SK-N-SH treated with all-trans-retinoic acid at 6 μM for 48 hours (cell line): Measurements from ENCODE around the gene SMARCAL1.

ENCODE experiments used
- BACH2 ChIP-seq: fragments of 250-450 bp; sonication (Bioruptor Pico); IDR thresholded peaks from 2 replicates; pipeline ENCODE4 v1.9.0; 2021; ENCODE audit warnings: mild to moderate bottlenecking, borderline replicate concordance
- OSR1 ChIP-seq: fragments of 250-450 bp; sonication (Bioruptor Pico); IDR thresholded peaks from 2 replicates; pipeline ENCODE4 v1.8.0; 2022; ENCODE audit warnings: moderate library complexity, mild to moderate bottlenecking, inconsistent platforms
- POU6F1 ChIP-seq: fragments of 250-450 bp; sonication (Bioruptor Pico); IDR thresholded peaks from 2 replicates; pipeline ENCODE4 v1.8.0; 2021; ENCODE audit warnings: low read depth, mild to moderate bottlenecking, moderate library complexity, borderline replicate concordance
- RARB ChIP-seq: fragments of 250-450 bp; sonication (Bioruptor Pico); IDR thresholded peaks from 2 replicates; pipeline ENCODE4 v1.8.0; 2021; ENCODE audit warnings: mild to moderate bottlenecking, moderate library complexity
- ZFP3 ChIP-seq: fragments of 250-450 bp; sonication (Bioruptor Pico); IDR thresholded peaks from 2 replicates; pipeline ENCODE4 v1.5.0; 2020; ENCODE audit warnings: mild to moderate bottlenecking, moderate library complexity

DNA sequence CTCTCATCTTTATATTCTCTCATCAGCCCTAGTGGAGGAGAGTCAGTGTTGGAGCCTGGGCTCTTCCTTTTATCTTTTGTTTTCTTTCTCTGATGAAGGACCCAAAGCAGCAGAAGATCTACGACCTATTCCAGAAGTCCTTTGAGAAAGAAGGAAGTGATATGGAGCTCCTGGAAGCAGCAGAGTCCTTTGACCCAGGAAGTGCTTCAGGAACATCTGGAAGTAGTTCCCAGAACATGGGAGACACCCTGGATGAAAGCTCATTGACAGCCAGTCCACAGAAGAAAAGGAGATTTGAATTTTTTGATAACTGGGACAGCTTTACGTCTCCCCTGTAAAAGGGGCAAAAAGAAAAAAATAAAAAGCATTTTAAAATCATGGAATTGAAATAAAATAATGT lies 70.4 kb downstream of the SMARCAL1 start:
- TF ChIP-seq BACH2 (CRISPR knock-in tag) (no peak), POU6F1 (no peak), ZFP3 (CRISPR knock-in tag) (no peak), OSR1 (CRISPR knock-in tag) (no peak), RARB (no peak)
